HG03135 (cell line): ENCODE data around the gene PRIMA1.

Experiments used
- ATAC-seq: cut with Tn5 transposase; IDR thresholded peaks from one replicate; pipeline ENCODE4 v1.9.1; 2021; ENCODE audit warnings: mild to moderate bottlenecking, moderate library complexity; ENCODE audit not compliant: unreplicated experiment

The PRIMA1 gene

GRCh38 chr14:93734086-93734822 lies 54.0 kb downstream of the PRIMA1 start:
- no peak for ATAC-seq

GRCh38 chr14:93733631-93734030 lies 54.7 kb downstream of the PRIMA1 start:
- ATAC-seq, result no peak

- no peak for ATAC-seq
Observed at GRCh38 chr14:93733231-93733630, 55.1 kb downstream of the PRIMA1 start.

- no peak for ATAC-seq
Observed at GRCh38 chr14:93732524-93732923, 55.8 kb downstream of the PRIMA1 start.

- no peak for ATAC-seq
Observed at GRCh38 chr14:93731753-93732152, 56.5 kb downstream of the PRIMA1 start.

GRCh38 chr14:93729993-93730392 lies 58.3 kb downstream of the PRIMA1 start:
- ATAC-seq, result no peak

- no peak for ATAC-seq
Observed at GRCh38 chr14:93728651-93729016, 59.7 kb downstream of the PRIMA1 start.

GRCh38 chr14:93727917-93728650 lies 60.2 kb downstream of the PRIMA1 start:
- ATAC-seq, result no peak

GRCh38 chr14:93727039-93727740 lies 61.1 kb downstream of the PRIMA1 start:
- no peak for ATAC-seq

GRCh38 chr14:93725993-93726392 lies 62.3 kb downstream of the PRIMA1 start:
- ATAC-seq, result no peak

- no peak for ATAC-seq
Observed at GRCh38 chr14:93725002-93725582, 63.2 kb downstream of the PRIMA1 start.

- ATAC-seq, result no peak
Observed at GRCh38 chr14:93723001-93723400, 65.3 kb downstream of the PRIMA1 start.

- ATAC-seq, result no peak
Observed at GRCh38 chr14:93720981-93721483, 67.3 kb downstream of the PRIMA1 start.

GRCh38 chr14:93720076-93720815 lies 68.0 kb downstream of the PRIMA1 start:
- ATAC-seq, result no peak

- ATAC-seq, result no peak
Observed at GRCh38 chr14:93719256-93719655, 69.0 kb downstream of the PRIMA1 start.

GRCh38 chr14:93717668-93718320 lies 70.5 kb downstream of the PRIMA1 start:
- ATAC-seq, result no peak

GRCh38 chr14:93716746-93717667 lies 71.3 kb downstream of the PRIMA1 start:
- ATAC-seq, result no peak

- no peak for ATAC-seq
Observed at GRCh38 chr14:93716002-93716745, 72.1 kb downstream of the PRIMA1 start.
